Nephron (organoid): ENCODE data around the gene TELO2.

ENCODE experiments used
- H3K27ac Mint-ChIP-seq, 3 experiments: 2 replicates each; pipeline ENCODE4 v1.8.0; 2020; ENCODE audit warnings: mixed read lengths in 3 of 3, mild to moderate bottlenecking in 2 of 3, moderate library complexity in 1 of 3
- H3K27me3 Mint-ChIP-seq: 2 replicates; pipeline ENCODE4 v1.8.0; 2021; ENCODE audit warnings: low read depth, mild to moderate bottlenecking, moderate library complexity, mixed read lengths
- H3K36me3 Mint-ChIP-seq: 2 replicates; pipeline ENCODE4 v1.8.0; 2020; ENCODE audit warnings: low read depth, mixed read lengths
- H3K4me1 Mint-ChIP-seq: 2 replicates; pipeline ENCODE4 v1.8.0; 2020; ENCODE audit warnings: mixed read lengths
- H3K4me3 Mint-ChIP-seq, 3 experiments: 2 replicates each; pipeline ENCODE4 v1.8.0; 2020; ENCODE audit warnings: mild to moderate bottlenecking in 3 of 3, mixed read lengths in 3 of 3, moderate library complexity in 2 of 3
- H3K9me3 Mint-ChIP-seq: 2 replicates; pipeline ENCODE4 v1.8.0; 2020; ENCODE audit warnings: mixed read lengths
- CTCF ChIP-seq, 3 experiments: fragments of 200-600 bp; sonication (generic); IDR thresholded peaks; one replicate each; pipeline ENCODE4 v1.5.0; 2021; ENCODE audit warnings: antibody characterized with exemption in 3 of 3; ENCODE audit not compliant: unreplicated experiment in 3 of 3

Gene TELO2

GRCh38 chr16:1446296-1447080 is 46.7 kb upstream of the TELO2 start:
- no peaks in the 10 kb centered on the region for H3K27me3 Mint-ChIP-seq

GRCh38 chr16:1447965-1448364 is 45.2 kb upstream of the TELO2 start:
- Mint-ChIP-seq H3K36me3 (peaks cover 8% of the 10 kb centered on the region), H3K27me3 (no peaks in the 10 kb centered on the region), H3K27ac (no peak overlapping the region), H3K4me1 (no peaks in the 10 kb centered on the region), H3K4me3 (no peak overlapping the region), H3K9me3 (no peaks in the 10 kb centered on the region)
- TF ChIP-seq CTCF (IDR thresholded peaks at IDR 0.05; ENCODE audit: unreplicated experiment in 3 of 3): no peak

More at GRCh38 chr16:1446296-1447080, 46.7 kb upstream of the TELO2 start:
- Mint-ChIP-seq H3K27ac (no peak overlapping the region), H3K4me3 (no peak overlapping the region), H3K9me3 (no peaks in the 10 kb centered on the region), H3K36me3 (peaks cover 2% of the 10 kb centered on the region), H3K4me1 (no peaks in the 10 kb centered on the region)
- TF ChIP-seq CTCF (IDR thresholded peaks at IDR 0.05; ENCODE audit: unreplicated experiment in 3 of 3): no peak

- Mint-ChIP-seq H3K36me3 (peaks cover 8% of the 10 kb centered on the region), H3K9me3 (no peaks in the 10 kb centered on the region), H3K4me3 (no peak overlapping the region), H3K27ac (no peak overlapping the region), H3K4me1 (no peaks in the 10 kb centered on the region), H3K27me3 (no peaks in the 10 kb centered on the region)
- no peak for TF ChIP-seq CTCF (IDR thresholded peaks at IDR 0.05; ENCODE audit: unreplicated experiment in 3 of 3)
Observed at GRCh38 chr16:1448536-1449116, 44.5 kb upstream of the TELO2 start.

- H3K4me3 Mint-ChIP-seq: no peak overlapping the region
- H3K36me3 Mint-ChIP-seq: peaks cover 8% of the 10 kb centered on the region
- no peak for TF ChIP-seq CTCF (IDR thresholded peaks at IDR 0.05; ENCODE audit: unreplicated experiment in 3 of 3)
- H3K27ac Mint-ChIP-seq: no peak overlapping the region
- H3K9me3 Mint-ChIP-seq: no peaks in the 10 kb centered on the region
- no peaks in the 10 kb centered on the region for H3K27me3 Mint-ChIP-seq
- H3K4me1 Mint-ChIP-seq: no peaks in the 10 kb centered on the region
Observed at GRCh38 chr16:1449201-1449788, 43.9 kb upstream of the TELO2 start.

- Mint-ChIP-seq H3K27me3 (no peaks in the 10 kb centered on the region), H3K4me1 (no peaks in the 10 kb centered on the region), H3K9me3 (no peaks in the 10 kb centered on the region), H3K36me3 (peaks cover 8% of the 10 kb centered on the region), H3K27ac (no peak overlapping the region), H3K4me3 (no peak overlapping the region)
- TF ChIP-seq CTCF (IDR thresholded peaks at IDR 0.05; ENCODE audit: unreplicated experiment in 3 of 3): no peak
Observed at GRCh38 chr16:1450218-1450617, 42.9 kb upstream of the TELO2 start.
